Bronchial epithelial cell (primary cell): ENCODE data around the gene HAPLN2. TPM values are rescaled to one million over a fixed set of nuclear protein-coding genes. Genes with fewer than 3 reads are reported as not detected.

Experiments
- DNase-seq: peaks from one replicate; pipeline ENCODE4 v3.0.0-alpha.2; 2010; ENCODE audit warnings: low read depth
- FAIRE-seq: peaks from 2 replicates; lab custom pipeline; 2011; peaks lifted over from hg19 to GRCh38; lab: Jason Lieb, UNC
- H3K27me3 ChIP-seq: 2 replicates; pipeline ENCODE4 v1.5.1; 2011; ENCODE audit warnings: low read length; ENCODE audit not compliant: control insufficient read depth, insufficient read depth
- H3K36me3 ChIP-seq: 2 replicates; pipeline ENCODE4 v1.5.1; 2011; ENCODE audit warnings: low read length; ENCODE audit not compliant: control insufficient read depth, insufficient read depth
- H3K4me3 ChIP-seq: 2 replicates; pipeline ENCODE4 v1.5.1; 2011; ENCODE audit warnings: mild to moderate bottlenecking, low read depth, low read length, control low read depth
- CTCF ChIP-seq: IDR thresholded peaks from 2 replicates; pipeline ENCODE4 v1.5.1; 2011; ENCODE audit warnings: mild to moderate bottlenecking, moderate library complexity, low read length, control low read depth, inconsistent platforms; ENCODE audit not compliant: insufficient read depth, severe bottlenecking
- total RNA-seq: library from RNA; depleted of rRNA; stranded (reverse); fragments of >200 nt; gene quantifications from 2 replicates; pipeline ENCODE4 v1.2.1, GENCODE V29; 2014

HAPLN2 gene
- total RNA-seq, 1 donor from 2014 or later, result under 0.01 TPM

- TF ChIP-seq CTCF, result no peak
- FAIRE-seq (no peak), DNase-seq (no peak)
- Histone ChIP-seq H3K27me3 (peaks cover 10% of the 10 kb centered on the region), H3K4me3 (no peak overlapping the region), H3K36me3 (no peaks in the 10 kb centered on the region)
Measured at GRCh38 chr1:156668801-156669637, 49.8 kb downstream of the HAPLN2 start.

- Histone ChIP-seq H3K36me3 (no peaks in the 10 kb centered on the region), H3K4me3 (no peak overlapping the region), H3K27me3 (peaks cover 10% of the 10 kb centered on the region)
- DNase-seq (no peak), FAIRE-seq (no peak)
- no peak for TF ChIP-seq CTCF
Measured at GRCh38 chr1:156669794-156670193, 50.6 kb downstream of the HAPLN2 start.

GRCh38 chr1:156670359-156670758 lies 51.1 kb downstream of the HAPLN2 start:
- FAIRE-seq, result no peak
- no peak for TF ChIP-seq CTCF
- Histone ChIP-seq H3K4me3 (no peak overlapping the region), H3K36me3 (no peaks in the 10 kb centered on the region), H3K27me3 (peaks cover 12% of the 10 kb centered on the region)
- DNase-seq, result no peak

GRCh38 chr1:156670791-156671190 lies 51.6 kb downstream of the HAPLN2 start:
- FAIRE-seq (no peak), DNase-seq (no peak)
- H3K27me3 ChIP-seq, result peaks cover 15% of the 10 kb centered on the region
- TF ChIP-seq CTCF, result no peak
- no peaks in the 10 kb centered on the region for H3K36me3 ChIP-seq
- no peak overlapping the region for H3K4me3 ChIP-seq

GRCh38 chr1:156671804-156672203 lies 52.6 kb downstream of the HAPLN2 start:
- Histone ChIP-seq H3K36me3 (no peaks in the 10 kb centered on the region), H3K27me3 (peaks cover 20% of the 10 kb centered on the region), H3K4me3 (no peak overlapping the region)
- no peak for DNase-seq
- FAIRE-seq, result no peak
- no peak for TF ChIP-seq CTCF
